ENCODE data around the gene NDFIP1.

- no peak for TF ChIP-seq POLR2A (IDR thresholded peaks at IDR 0.05)
- no peak for TF ChIP-seq CTCF (IDR thresholded peaks at IDR 0.05)
Measured at GRCh38 chr5:142091922-142092321, 16.7 kb upstream of the NDFIP1 start.

All from right lobe of liver (tissue), 4 donors.